Upper lobe of right lung (tissue), 1 donor: ENCODE data around the gene UQCC2. TPM values are rescaled to one million over a fixed set of nuclear protein-coding genes. Genes with fewer than 3 reads are reported as not detected.

Source experiments
- ATAC-seq: fragments of 200-7000 bp; cut with Tn5 transposase; one replicate; pipeline ENCODE4 v1.9.1; 2020; ENCODE audit warnings: mild to moderate bottlenecking, moderate library complexity
- DNase-seq: peaks from one replicate; pipeline ENCODE4 v3.0.0-alpha.2; 2020
- H3K27ac ChIP-seq: fragments of 200-600 bp; one replicate; pipeline ENCODE4 v1.8.0; 2022
- H3K27me3 ChIP-seq: fragments of 200-600 bp; one replicate; pipeline ENCODE4 v1.8.0; 2022; ENCODE audit warnings: mild to moderate bottlenecking
- H3K36me3 ChIP-seq: fragments of 200-600 bp; one replicate; pipeline ENCODE4 v1.8.0; 2022
- H3K4me1 ChIP-seq: fragments of 200-600 bp; one replicate; pipeline ENCODE4 v1.8.0; 2022
- H3K4me3 ChIP-seq: fragments of 200-600 bp; one replicate; pipeline ENCODE4 v1.8.0; 2022; ENCODE audit warnings: mild to moderate bottlenecking
- H3K9me3 ChIP-seq: fragments of 200-600 bp; one replicate; pipeline ENCODE4 v1.8.0; 2022
- intact Hi-C: fragments of 100-400 bp; cut with DNase I; formaldehyde crosslinking; loops from one replicate; pipeline ENCODE4 v1.11.0; 2022
- total RNA-seq: library from RNA; stranded (reverse); fragmentation: NEBNext Ultra II Directional; extraction: Animal tissue kit (Norgen Biotek cat#: 25700); gene quantifications from one replicate; pipeline ENCODE4 v1.2.1, GENCODE V29; 2021
- TF ChIP-seq, protein P1 (sequence below): fragments of 200-600 bp; IDR thresholded peaks from one replicate; pipeline ENCODE4 v1.8.0; 2022; ENCODE audit warnings: antibody characterized with exemption
- donor health status: DM: no; HTN: yes; CAD: no; lungs with severe emphysema.

The UQCC2 gene
- total RNA-seq, 1 donor from 2014 or later = 40.6 TPM

GRCh38 chr6:33694977-33695376 lies 16.5 kb downstream of the UQCC2 start:
- no peaks in the 10 kb centered on the region for H3K27me3 ChIP-seq
- DNase-seq = no peak
- H3K36me3 ChIP-seq = peaks cover 63% of the 10 kb centered on the region
- peak overlapping the region; percentile 60 for H3K27ac ChIP-seq
- intact Hi-C loops = loop anchor here (10.0 kb wide), 1 partner anchor 110 kb away; the partner anchor contains the start of gene BAK1
- ATAC-seq = no peak
- no peaks in the 10 kb centered on the region for H3K9me3 ChIP-seq
- peaks cover 57% of the 10 kb centered on the region for H3K4me1 ChIP-seq
- no peak overlapping the region for H3K4me3 ChIP-seq
- TF ChIP-seq, protein P1, sequence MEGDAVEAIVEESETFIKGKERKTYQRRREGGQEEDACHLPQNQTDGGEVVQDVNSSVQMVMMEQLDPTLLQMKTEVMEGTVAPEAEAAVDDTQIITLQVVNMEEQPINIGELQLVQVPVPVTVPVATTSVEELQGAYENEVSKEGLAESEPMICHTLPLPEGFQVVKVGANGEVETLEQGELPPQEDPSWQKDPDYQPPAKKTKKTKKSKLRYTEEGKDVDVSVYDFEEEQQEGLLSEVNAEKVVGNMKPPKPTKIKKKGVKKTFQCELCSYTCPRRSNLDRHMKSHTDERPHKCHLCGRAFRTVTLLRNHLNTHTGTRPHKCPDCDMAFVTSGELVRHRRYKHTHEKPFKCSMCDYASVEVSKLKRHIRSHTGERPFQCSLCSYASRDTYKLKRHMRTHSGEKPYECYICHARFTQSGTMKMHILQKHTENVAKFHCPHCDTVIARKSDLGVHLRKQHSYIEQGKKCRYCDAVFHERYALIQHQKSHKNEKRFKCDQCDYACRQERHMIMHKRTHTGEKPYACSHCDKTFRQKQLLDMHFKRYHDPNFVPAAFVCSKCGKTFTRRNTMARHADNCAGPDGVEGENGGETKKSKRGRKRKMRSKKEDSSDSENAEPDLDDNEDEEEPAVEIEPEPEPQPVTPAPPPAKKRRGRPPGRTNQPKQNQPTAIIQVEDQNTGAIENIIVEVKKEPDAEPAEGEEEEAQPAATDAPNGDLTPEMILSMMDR = no peak

DNA sequence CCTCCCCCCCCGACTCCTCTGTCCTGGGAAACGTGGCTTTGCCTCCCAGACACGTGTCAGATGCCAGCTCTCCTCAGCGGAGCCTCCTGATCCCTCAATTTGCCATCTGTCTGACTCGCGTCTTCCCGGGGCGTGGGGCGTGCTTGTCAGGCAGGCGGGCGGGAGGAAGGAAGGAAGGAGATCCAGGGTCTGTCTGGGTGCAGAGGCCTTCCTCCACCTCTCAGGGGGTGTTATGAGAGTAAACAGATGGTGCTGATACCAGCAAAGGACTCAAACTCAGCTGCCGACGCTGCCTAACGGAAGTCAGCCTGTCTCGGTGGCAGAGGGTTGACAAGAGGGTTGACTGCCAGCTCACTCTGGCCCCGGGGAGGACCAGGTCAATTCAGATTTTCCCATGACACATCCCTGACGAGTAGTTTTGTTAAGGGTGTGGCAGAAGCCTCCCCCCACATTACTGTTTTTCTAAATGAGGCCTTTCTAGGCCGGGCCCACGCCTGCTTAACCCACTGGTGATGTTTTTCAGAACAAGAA lies 17.0 kb downstream of the UQCC2 start:
- H3K27ac ChIP-seq = peak overlapping the region; percentile 60
- peaks cover 54% of the 10 kb centered on the region for H3K4me1 ChIP-seq
- DNase-seq (no peak), ATAC-seq (no peak)
- H3K36me3 ChIP-seq = peaks cover 64% of the 10 kb centered on the region
- H3K27me3 ChIP-seq = no peaks in the 10 kb centered on the region
- H3K4me3 ChIP-seq = no peak overlapping the region
- TF ChIP-seq, protein P1 = no peak
- intact Hi-C loops = loop anchor here (10.0 kb wide), 1 partner anchor 110 kb away; the partner anchor contains the start of gene BAK1
- no peaks in the 10 kb centered on the region for H3K9me3 ChIP-seq

DNA sequence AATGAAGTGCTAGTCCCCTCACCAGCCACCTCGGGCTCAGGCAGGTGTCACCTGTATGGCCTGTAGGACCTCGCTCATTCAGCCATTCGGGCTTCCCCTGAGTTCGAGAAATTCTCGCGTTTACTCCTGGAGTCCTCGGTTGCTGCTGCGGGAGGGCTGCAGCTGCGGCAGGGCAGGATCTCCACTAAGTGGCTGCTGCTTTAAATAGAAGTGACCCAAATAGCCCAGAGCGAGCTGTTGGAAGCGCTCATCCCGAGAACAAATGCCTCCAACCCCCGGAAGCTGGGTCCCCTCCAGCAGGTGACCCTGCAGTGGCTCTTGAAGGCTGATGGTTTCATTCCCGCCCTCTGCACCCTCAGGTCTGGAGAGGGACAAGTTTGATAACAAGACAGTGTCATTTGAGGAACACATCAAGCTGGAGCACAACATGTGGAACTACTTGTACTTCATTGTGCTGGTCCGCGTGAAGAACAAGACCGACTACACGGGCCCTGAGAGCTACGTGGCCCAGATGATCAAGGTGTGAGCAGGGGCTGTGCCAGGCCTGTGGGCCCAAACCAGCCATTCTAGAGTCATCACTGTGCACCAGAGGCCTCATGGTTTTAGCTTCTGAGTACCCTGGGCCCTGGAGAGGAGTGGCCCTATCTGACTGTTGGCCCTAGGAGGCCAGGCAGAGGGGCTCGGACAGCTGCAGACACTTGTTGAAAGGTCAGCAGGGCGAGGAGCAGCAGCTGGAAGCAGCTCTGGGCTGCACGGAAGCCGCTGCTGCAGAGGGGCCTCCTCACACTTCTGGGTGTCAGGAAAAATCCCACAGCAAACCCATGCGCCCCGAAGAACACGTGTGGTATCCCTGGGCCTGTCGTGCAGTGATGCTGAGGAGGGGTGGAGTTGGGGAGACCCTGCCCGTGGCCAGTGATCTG lies 18.1 kb downstream of the UQCC2 start:
- ATAC-seq (no peak), DNase-seq (no peak)
- intact Hi-C loops = loop anchor here (10.0 kb wide), 1 partner anchor 109 kb away; the partner anchor contains the start of gene BAK1
- Histone ChIP-seq H3K36me3 (peaks cover 69% of the 10 kb centered on the region), H3K4me3 (no peak overlapping the region), H3K4me1 (peaks cover 54% of the 10 kb centered on the region), H3K27ac (peak overlapping the region; percentile 77), H3K27me3 (no peaks in the 10 kb centered on the region), H3K9me3 (no peaks in the 10 kb centered on the region)
- TF ChIP-seq, protein P1 = no peak

DNA sequence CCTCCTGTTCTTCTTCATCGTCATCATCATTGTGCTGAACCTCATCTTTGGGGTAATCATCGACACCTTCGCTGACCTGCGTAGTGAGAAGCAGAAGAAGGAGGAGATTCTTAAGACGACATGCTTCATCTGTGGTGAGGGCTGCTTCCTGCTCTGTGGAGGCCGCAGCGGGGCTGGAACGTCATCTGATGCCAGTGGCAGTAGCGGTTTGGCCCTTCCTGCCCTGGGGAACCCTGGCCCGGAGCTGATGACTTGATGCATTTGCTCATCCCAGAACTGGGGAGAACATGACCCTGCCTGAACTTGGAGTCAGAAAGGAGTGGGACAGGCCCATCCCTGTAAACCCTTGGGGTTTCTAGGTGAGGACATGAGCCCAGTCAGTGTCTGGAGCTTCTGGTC lies 18.7 kb downstream of the UQCC2 start:
- no peaks in the 10 kb centered on the region for H3K27me3 ChIP-seq
- TF ChIP-seq, protein P1 = no peak
- H3K36me3 ChIP-seq = peaks cover 76% of the 10 kb centered on the region
- intact Hi-C loops = loop anchor here (10.0 kb wide), 1 partner anchor 108 kb away; the partner anchor contains the start of gene BAK1
- H3K9me3 ChIP-seq = no peaks in the 10 kb centered on the region
- no peak for DNase-seq
- no peak overlapping the region for H3K4me3 ChIP-seq
- H3K27ac ChIP-seq = peak overlapping the region; percentile 77
- peaks cover 54% of the 10 kb centered on the region for H3K4me1 ChIP-seq
- ATAC-seq = peak; percentile 6

GRCh38 chr6:33692078-33692759 lies 19.3 kb downstream of the UQCC2 start:
- Histone ChIP-seq H3K9me3 (no peaks in the 10 kb centered on the region), H3K27ac (peak overlapping the region; percentile 77), H3K36me3 (peaks cover 79% of the 10 kb centered on the region), H3K27me3 (no peaks in the 10 kb centered on the region), H3K4me1 (peaks cover 50% of the 10 kb centered on the region), H3K4me3 (no peak overlapping the region)
- TF ChIP-seq, protein P1 = no peak
- ATAC-seq = peak; percentile 2
- intact Hi-C loops = loop anchor here (10.0 kb wide), 1 partner anchor 107 kb away; the partner anchor contains the start of gene BAK1
- DNase-seq = no peak
